Measurements from ENCODE around the gene VSTM4. TPM values are rescaled to one million over a fixed set of nuclear protein-coding genes. Genes with fewer than 3 reads are reported as not detected.

VSTM4 gene
- total and polyA plus RNA-seq, 4 donors = 2.9 to 49.4 (median 7.2) TPM

GRCh38 chr10:48996329-48996728 lies 119.0 kb downstream of the VSTM4 start:
- 58 to 84% methylated on average over 3 of the region's 3 CpGs for WGBS, 2 donors
- DNase-seq = no peak
- Histone ChIP-seq H3K9me3 (ENCODE audit: control insufficient read depth in 4 of 4, insufficient read depth in 3 of 4, low read length in 3 of 4) (no peaks in the 10 kb centered on the region), H3K27me3 (ENCODE audit: control insufficient read depth in 3 of 3, insufficient read depth in 3 of 3, low read length in 2 of 3) (no peaks in the 10 kb centered on the region), H3K4me3 (no peak overlapping the region), H3K9ac (ENCODE audit: insufficient read depth in 1 of 2, low read length in 2 of 2) (no peak overlapping the region), H3K36me3 (ENCODE audit: control insufficient read depth in 4 of 4, insufficient read depth in 4 of 4, low read length in 4 of 4) (no peaks in the 10 kb centered on the region), H3K27ac (ENCODE audit: low read depth in 1 of 2, low read length in 1 of 2) (no peak overlapping the region), H3K4me1 (ENCODE audit: control insufficient read depth in 5 of 5, insufficient read depth in 5 of 5, low read length in 5 of 5) (peaks cover 0 to 2% (median 0%) of the 10 kb centered on the region in 5 donors)
- no peak for ATAC-seq (ENCODE audit: insufficient read depth, low FRiP score)
- TF ChIP-seq, protein P1, sequence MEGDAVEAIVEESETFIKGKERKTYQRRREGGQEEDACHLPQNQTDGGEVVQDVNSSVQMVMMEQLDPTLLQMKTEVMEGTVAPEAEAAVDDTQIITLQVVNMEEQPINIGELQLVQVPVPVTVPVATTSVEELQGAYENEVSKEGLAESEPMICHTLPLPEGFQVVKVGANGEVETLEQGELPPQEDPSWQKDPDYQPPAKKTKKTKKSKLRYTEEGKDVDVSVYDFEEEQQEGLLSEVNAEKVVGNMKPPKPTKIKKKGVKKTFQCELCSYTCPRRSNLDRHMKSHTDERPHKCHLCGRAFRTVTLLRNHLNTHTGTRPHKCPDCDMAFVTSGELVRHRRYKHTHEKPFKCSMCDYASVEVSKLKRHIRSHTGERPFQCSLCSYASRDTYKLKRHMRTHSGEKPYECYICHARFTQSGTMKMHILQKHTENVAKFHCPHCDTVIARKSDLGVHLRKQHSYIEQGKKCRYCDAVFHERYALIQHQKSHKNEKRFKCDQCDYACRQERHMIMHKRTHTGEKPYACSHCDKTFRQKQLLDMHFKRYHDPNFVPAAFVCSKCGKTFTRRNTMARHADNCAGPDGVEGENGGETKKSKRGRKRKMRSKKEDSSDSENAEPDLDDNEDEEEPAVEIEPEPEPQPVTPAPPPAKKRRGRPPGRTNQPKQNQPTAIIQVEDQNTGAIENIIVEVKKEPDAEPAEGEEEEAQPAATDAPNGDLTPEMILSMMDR (IDR thresholded peaks at IDR 0.05; ENCODE audit: control extremely low read depth, extremely low read depth) = no peak

DNA sequence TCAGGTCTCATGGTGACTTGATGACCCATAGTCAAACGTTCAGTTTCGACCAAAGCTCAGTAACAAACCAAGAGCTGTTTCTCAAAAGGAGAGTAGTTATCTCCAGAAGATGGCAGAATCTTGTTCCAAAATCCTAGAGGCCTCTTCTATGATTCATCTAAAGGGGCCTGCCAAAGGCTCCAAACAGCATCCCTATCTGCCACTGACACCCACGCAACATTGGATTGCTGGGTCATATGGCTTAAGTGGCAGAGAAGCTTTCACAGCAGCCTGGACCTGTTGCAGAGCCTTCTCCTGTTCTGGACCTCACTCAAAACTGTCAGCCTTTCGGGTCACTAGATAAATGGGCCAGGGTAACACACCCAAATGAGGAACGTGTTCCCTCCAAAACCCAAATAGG lies 121.7 kb downstream of the VSTM4 start:
- no peaks in the 10 kb centered on the region for H3K27me3 ChIP-seq (ENCODE audit: control insufficient read depth in 3 of 3, insufficient read depth in 3 of 3, low read length in 2 of 3)
- TF ChIP-seq, protein P1 (IDR thresholded peaks at IDR 0.05; ENCODE audit: control extremely low read depth, extremely low read depth) = no peak
- no peak overlapping the region for H3K9ac ChIP-seq (ENCODE audit: insufficient read depth in 1 of 2, low read length in 2 of 2)
- H3K9me3 ChIP-seq (ENCODE audit: control insufficient read depth in 4 of 4, insufficient read depth in 3 of 4, low read length in 3 of 4) = no peaks in the 10 kb centered on the region
- no peak overlapping the region for H3K27ac ChIP-seq (ENCODE audit: low read depth in 1 of 2, low read length in 1 of 2)
- DNase-seq = no peak
- H3K36me3 ChIP-seq (ENCODE audit: control insufficient read depth in 4 of 4, insufficient read depth in 4 of 4, low read length in 4 of 4) = no peaks in the 10 kb centered on the region
- ATAC-seq (ENCODE audit: insufficient read depth, low FRiP score) = no peak
- peaks cover 0 to 2% (median 0%) of the 10 kb centered on the region in 5 donors for H3K4me1 ChIP-seq (ENCODE audit: control insufficient read depth in 5 of 5, insufficient read depth in 5 of 5, low read length in 5 of 5)
- 90 to 96% methylated on average over 5 of the region's 5 CpGs for WGBS, 2 donors
- H3K4me3 ChIP-seq = no peak overlapping the region

GRCh38 chr10:48990226-48990625 lies 125.1 kb downstream of the VSTM4 start:
- H3K27ac ChIP-seq (ENCODE audit: low read depth in 1 of 2, low read length in 1 of 2) = no peak overlapping the region
- H3K4me3 ChIP-seq = no peak overlapping the region
- H3K27me3 ChIP-seq (ENCODE audit: control insufficient read depth in 3 of 3, insufficient read depth in 3 of 3, low read length in 2 of 3) = no peaks in the 10 kb centered on the region
- no peaks in the 10 kb centered on the region for H3K36me3 ChIP-seq (ENCODE audit: control insufficient read depth in 4 of 4, insufficient read depth in 4 of 4, low read length in 4 of 4)
- WGBS, 2 donors = 96 to 100% methylated on average over 1 of the region's 1 CpG
- H3K9me3 ChIP-seq (ENCODE audit: control insufficient read depth in 4 of 4, insufficient read depth in 3 of 4, low read length in 3 of 4) = no peaks in the 10 kb centered on the region
- DNase-seq (no peak), ATAC-seq (ENCODE audit: insufficient read depth, low FRiP score) (no peak)
- TF ChIP-seq, protein P1 (IDR thresholded peaks at IDR 0.05; ENCODE audit: control extremely low read depth, extremely low read depth) = no peak
- no peak overlapping the region for H3K9ac ChIP-seq (ENCODE audit: insufficient read depth in 1 of 2, low read length in 2 of 2)
- no peaks in the 10 kb centered on the region for H3K4me1 ChIP-seq (ENCODE audit: control insufficient read depth in 5 of 5, insufficient read depth in 5 of 5, low read length in 5 of 5)

- H3K27me3 ChIP-seq (ENCODE audit: control insufficient read depth in 3 of 3, insufficient read depth in 3 of 3, low read length in 2 of 3) = no peaks in the 10 kb centered on the region
- H3K4me3 ChIP-seq = no peak overlapping the region
- H3K27ac ChIP-seq (ENCODE audit: low read depth in 1 of 2, low read length in 1 of 2) = no peak overlapping the region
- TF ChIP-seq, protein P1 (IDR thresholded peaks at IDR 0.05; ENCODE audit: control extremely low read depth, extremely low read depth) = no peak
- H3K4me1 ChIP-seq (ENCODE audit: control insufficient read depth in 5 of 5, insufficient read depth in 5 of 5, low read length in 5 of 5) = peaks cover 0 to 8% (median 0%) of the 10 kb centered on the region in 5 donors
- no peak for ATAC-seq (ENCODE audit: insufficient read depth, low FRiP score)
- H3K9ac ChIP-seq (ENCODE audit: insufficient read depth in 1 of 2, low read length in 2 of 2) = no peak overlapping the region
- no peak for DNase-seq
- peaks cover 0 to 1% (median 0%) of the 10 kb centered on the region in 4 donors for H3K36me3 ChIP-seq (ENCODE audit: control insufficient read depth in 4 of 4, insufficient read depth in 4 of 4, low read length in 4 of 4)
- WGBS, 2 donors = 97 to 98% methylated on average over 7 of the region's 7 CpGs
- H3K9me3 ChIP-seq (ENCODE audit: control insufficient read depth in 4 of 4, insufficient read depth in 3 of 4, low read length in 3 of 4) = no peaks in the 10 kb centered on the region
These were observed 129.6 kb downstream of the VSTM4 start for GRCh38 chr10:48985621-48986158.
